Stimulated activated CD4-positive, alpha-beta T cell treated with anti-CD3 and anti-CD28 coated beads, Interleukin-15, amount 100 ng/mL, for 24 hours (primary cell): ENCODE results near the gene NELFB.

Experiments
- DNase-seq: peaks from one replicate; pipeline ENCODE4 v3.0.0-alpha.2; 2020

NELFB gene

DNA sequence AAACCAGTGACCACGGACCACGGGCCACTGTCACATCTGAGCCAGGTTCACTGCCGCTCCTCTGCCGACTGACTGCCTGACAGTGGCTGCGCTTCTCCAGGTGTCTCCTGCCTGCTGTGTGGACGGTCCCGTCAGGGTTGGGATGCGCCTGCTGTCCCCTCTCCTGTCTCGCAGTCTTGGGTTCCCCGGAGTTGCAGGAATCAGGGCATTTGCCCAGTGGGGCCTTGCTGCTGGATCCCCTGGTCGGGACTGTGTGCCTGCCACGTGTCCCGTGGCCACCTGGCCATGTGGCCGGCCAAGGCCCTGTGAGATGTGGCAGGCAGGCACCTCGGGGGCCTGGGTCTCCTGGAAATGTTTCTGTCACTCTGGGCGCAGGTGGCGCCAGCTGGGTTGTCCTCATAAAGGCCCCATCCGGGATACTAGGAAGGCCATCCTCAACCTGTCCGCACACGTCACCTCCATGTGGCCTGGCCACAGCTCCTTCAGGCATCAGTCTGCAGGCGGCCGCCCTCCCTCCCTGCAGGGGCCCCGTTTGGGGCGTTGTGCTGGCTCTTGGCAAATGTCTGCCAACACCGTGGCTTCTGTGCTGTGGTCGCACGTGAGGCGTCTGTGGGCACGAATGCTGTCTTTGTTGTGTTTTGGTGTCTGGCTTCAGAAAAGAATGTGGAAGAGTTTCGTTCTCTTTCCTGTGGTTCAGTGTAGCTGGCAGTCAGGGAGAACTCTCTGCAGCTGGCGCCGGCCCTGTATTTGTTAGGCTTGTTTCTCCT, 16.0 kb downstream of the NELFB start:
- peak; percentile 34 for DNase-seq

DNA sequence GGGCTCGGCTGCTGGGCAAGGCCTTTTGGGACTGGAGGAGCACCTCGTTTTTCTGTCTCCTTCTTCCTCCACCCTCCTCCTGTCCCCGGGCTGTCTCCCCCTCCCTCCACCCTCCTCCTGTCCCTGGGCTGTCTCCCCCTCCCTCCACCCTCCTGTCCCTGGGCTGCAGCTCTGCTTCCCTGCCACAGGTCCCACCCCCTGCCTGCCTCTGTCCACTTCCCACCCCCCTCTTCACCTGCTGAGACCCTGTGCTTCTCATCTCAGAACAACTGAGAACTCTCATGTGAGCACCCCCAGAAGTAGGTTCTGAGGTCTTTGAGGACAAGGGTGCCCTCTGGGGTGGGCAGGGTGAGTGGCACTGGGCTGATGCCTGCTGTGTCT, 16.6 kb downstream of the NELFB start:
- DNase-seq: no peak

DNA sequence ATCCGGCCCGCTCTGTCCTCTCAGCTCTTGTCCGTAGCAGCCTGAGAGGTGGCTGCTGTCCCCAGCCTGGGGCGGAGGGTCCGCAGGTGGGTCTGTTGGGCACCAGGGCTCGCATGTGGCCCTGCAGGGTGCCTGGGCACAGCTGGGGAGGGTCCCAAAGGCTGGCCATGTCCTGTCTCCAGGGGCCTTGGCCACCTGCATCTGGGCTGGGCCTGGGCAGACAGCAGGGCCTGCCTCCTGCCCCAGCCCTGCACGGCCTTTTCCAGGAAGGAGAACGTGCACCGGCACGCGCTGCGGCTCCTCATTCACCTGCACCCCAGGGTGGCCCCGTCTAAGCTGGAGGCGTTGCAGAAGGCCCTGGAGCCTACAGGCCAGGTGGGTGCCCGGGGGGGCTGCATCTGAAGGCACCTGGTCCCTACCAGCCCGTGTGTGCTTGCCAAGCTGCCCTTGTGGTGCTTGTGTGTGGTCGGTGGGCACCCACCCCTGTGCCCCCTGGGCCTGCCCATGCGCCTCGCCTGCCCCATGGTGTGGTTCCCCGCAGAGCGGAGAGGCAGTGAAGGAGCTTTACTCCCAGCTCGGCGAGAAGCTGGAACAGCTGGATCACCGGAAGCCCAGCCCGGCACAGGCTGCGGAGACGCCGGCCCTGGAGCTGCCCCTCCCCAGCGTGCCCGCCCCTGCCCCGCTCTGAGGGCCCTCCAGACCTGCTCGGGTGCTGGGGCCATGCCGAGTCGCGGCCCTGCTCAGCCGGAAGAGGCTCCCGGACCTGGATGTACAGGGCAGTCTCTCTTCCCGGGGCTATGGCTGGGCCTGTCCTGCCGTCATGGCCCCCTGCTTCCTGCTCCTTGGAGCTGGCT, 17.3 kb downstream of the NELFB start:
- DNase-seq: no peak

DNA sequence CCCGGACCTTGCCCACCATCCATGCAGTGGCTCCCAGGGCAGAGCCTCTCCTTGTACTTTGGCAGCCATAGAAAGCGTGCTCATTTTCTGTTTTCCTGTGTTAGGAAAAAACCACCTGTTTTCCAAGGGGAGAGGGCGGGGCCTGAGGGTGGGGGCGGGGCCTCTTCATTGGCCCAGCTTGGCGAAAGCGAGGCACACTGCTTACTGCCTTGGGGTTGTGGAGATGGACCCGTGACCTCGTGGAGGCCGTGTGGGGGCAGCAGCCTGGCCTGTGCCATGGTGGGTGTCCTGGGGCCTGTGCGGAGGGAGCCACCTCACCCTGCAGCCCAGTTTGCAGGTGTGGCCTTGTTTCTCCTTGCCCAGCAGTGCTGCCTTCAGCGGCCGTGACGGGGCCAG, 18.0 kb downstream of the NELFB start:
- DNase-seq: no peak

DNA sequence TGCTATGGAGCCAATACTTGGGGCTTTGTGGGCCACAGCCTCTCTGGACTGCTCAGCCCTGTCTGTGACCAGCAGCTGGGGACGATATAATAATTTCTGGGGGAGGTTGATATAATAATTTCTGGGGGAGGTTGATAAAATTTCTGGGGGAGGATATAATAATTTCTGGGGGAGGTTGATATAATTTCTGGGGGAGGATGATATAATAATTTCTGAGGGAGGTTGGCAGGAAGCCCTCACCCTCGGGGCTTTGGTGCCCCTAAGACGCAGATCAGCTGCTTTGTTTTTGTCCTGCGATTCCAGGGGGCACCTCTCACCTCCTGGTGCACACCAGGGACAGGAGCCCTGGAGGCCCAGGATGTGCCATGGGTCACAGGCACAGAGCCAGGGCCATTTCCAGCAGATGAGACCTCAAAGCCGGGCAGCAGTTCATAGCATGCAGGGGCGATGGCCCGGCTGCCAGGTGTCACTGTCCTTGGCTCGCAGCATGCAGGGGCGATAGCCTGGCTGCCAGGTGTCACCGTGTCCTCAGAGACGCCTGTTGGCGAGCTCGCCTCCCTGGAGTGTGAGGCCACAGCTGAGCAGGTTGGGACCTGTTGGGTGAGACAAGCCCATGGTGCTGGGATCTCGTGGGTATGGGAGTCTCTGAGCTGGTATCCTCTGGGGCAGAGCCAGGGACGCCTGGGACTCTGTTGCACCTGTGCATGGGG, 18.6 kb downstream of the NELFB start:
- no peak for DNase-seq

DNA sequence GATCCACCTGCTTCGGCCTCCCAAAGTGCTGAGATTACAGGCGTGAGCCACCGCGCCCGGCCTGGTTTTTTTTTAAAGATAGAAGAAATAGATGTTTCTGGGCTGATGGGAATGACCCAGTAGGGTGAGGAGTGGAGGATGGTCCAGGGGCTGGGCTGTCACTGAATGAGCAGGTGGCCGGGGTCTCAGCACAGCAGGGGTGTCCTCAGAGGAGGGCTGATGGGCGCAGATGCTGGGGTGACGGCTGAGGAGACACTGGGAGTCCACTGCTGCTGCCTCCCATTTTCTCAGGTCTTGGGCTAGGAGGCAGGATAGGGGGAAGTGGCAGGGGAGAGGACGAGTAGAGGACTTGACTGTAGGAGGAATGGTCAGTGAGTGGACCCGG, 20.1 kb downstream of the NELFB start:
- no peak for DNase-seq

DNA sequence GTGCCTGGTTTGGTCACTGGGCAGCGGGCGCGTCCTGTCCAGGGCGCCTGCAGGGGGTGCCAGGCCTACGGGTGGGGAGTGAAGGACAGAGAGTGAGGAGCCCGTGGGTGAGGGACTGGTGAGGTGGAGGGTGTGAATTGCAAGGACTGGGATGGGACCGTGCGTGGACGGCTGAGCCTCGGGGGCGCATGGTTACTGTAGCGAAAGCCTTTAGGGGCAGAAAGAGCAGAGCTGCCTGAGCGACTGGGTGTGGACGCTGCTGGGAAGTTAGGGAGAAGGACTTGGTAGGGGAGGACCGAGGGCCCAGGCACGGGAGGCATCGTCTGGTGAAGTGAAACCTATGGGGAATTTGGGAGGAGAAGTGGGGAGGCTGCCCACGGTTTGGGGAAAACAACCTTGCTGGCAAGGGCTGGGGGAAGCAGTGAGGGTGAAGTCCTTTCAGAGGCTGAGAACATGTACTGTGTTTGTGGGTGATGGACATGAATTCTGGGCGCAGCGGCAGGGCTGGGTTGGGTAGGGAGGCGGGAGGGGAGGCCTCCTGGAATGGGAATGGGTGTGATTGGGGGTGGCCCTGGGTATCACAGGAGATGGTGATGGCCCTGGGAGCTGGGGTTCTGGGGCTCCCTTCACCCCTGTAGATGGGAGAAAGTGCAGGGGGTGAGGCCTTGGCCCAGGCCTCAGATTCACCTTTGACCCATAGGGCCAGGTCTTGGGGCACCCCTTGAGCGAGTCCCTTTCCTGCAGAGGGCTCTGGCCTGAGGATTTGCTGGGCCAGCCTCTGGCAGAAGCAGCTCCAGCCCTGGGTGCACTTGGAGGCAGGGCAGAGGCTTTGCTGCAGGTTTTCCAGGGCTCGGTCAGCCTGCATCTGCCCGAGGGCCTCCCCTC, 20.7 kb downstream of the NELFB start:
- DNase-seq: no peak

DNA sequence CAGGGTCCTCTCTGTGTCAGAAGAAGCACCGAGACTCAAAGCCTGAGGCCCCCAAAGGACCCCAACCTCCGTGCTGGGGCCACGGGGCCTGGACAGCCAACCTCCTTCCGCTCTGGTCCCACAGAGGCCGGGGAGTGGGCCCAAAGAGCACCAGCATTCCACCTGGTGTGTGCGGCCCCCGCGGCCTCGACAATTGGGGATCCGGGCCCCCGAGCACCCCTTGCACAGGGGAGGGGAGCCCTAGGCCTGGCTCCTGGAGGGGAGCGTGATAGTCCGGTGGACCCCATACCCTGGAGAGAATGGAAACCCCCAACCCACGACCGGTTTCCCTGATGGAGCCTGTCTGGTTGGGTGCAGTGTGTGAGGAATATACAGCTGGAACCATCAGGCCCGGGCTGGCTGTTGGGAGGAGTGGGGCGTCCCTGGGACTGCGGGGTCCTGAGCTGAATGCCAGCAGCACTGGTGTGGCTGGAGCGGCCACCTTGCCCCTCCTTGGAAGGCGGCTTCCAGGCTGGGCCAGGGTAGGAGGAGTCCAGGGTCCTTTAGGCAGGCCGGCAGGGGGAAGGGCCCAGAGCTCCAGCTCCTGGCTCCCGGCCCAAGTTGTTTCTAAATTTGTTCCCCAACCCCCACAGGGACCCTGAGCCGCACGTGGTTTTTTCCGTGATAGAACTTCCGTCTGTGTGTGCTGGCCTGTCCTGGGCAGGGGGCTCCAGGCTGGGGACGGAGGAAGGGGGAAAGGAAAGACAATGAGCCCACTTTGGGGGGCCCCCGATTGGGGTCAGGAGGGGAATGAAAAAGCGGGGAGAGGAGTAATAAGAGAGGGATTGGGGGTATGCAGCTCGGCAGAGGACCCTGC, 21.6 kb downstream of the NELFB start:
- no peak for DNase-seq

DNA sequence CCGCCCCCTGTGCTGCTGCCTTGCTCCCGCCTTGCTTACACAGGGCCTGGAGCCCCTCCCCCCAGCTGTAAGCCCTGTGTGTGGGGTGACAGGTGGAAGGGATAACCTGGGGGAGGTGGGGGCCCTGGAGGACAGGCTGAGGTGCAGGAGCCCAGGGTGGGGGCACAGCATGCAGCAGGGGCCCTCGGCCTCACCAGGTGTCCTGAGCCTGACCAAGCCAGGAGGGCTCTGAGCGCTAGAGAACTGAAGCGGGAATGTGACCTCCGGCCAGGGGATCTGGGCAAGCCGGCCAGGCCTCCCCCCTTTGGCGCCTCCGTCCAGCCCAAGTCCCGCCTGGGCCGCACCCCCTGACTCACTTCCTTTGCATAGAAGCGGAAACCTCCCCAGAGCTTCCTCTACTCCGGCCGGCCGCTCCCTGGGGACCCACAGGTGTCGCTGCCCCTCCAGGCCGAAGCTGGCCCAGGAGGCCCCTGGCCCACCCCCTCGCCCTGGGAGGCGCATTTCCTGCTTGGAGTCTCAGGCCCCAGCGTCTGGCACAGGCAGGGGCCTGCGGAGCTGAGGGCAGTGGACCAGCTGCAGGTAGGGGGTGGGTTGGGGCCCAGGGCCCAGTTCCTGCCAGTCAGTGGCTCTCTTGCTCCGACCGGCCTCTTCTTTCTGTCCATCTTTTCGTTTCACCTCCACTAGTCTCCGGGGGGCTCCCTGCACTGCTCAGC, 22.4 kb downstream of the NELFB start, which contains the start of gene TOR4A:
Gene TOR4A (plus strand): TSS at position 398 of the 713 bp plus-strand sequence. CDS start 964 bp downstream, outside the sequence.
- peak; percentile 67 for DNase-seq

DNA sequence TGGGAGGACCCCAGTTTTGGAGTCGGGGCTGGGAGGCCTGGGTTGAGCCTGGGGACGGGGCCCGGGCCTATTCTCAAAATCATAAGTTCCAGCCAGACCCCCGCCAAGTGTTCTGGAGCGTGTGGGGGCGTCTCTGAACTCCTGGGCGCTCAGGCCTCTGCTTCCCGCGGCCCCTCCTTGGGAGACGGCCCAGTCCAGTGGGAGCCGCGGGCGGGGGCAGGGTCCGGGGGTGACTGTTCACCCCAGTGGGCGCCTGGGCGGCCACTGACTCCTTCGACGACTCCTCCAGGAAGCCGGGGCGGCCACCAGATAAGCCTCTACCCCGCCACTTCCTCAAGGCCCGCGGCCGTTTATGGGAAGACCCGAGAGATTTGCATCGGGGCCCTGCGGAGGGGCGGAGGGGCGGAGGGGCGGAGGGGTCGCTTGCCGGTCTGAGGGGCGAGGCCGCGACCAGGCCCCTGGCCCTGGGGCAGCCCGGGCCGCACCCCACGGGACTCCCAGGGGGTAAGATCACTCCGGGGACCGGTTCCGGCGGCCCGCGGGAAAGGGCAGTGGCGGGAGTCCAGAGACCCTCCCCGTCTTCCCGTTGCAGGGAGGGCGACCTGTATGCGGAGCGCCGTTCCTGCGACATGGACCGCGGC, 23.1 kb downstream of the NELFB start:
- no peak for DNase-seq

DNA sequence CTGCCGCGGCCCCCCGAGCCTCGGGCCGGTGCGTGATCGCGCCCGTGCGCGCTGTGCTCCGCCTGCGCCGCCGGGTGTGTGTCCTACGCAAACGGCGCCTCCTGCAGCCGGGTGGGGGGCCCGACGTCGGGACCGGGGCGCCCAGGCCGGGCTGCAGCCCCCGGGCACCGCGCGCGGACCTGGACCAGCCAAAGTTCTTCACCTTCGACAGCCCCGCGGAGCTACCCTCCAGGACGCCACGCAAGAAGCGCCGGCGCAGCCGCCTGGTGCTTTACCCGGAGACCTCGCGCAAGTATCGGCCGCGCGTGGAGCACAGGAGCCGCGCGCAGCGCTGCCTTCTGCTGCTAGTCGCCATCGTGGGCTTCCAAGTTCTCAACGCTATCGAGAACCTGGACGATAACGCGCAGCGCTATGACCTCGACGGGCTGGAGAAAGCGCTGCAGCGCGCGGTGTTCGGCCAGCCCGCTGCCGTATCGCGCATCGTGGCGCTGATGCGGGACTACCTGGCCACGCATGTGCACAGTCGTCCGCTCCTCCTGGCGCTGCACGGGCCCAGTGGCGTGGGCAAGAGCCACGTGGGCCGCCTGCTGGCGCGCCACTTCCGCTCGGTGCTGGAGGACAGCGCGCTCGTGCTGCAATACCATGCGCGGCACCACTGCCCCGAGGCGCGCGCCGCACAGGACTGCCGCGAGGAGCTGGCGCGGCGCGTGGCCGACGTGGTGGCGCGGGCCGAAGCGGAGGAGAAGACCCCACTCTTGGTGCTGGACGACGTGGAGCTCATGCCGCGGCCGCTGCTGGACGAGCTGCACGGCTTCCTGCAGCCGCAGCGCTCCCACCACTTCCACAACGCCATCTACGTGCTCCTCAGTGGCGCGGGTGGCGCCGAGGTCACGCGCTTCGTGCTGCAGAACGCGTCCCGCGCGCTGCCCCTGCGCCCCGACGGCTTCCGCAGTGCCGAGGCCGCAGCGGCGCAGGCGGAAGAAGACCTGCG, 23.9 kb downstream of the NELFB start:
- DNase-seq: no peak

DNA sequence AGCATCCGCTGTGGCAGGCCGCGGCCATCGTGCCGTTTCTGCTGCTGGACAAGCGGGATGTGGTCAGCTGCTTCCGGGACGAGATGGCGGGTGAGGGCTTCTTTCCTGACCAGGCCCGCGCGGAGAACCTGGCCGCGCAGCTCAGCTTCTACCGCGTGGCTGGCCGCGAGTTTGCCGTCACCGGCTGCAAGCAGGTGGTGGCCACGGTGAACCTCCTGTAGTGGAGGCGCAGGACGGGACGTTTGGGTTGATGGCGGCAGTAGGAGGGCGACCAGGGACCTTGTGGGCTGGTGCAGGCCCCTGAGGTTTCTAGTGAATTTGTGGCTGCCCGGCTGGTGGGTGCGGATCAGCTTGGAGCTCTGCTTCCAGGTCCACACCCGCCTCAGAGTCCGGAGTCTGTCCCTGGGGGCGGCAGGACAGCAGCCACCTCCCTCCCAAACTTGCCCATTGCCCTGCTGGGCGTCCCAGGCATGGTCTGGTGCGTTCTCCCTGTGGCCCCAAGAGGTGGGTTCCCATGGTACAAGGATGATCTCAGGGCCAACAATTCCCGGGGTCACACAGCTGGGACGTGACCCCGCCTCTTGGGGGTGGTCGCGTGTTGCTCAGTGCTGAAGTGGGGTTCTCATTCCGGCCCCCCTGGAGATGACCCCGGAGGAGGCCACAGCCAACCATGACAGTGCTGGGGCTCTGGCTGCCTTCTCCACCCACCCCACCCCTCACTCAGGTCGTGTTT, 24.8 kb downstream of the NELFB start:
- DNase-seq: no peak

DNA sequence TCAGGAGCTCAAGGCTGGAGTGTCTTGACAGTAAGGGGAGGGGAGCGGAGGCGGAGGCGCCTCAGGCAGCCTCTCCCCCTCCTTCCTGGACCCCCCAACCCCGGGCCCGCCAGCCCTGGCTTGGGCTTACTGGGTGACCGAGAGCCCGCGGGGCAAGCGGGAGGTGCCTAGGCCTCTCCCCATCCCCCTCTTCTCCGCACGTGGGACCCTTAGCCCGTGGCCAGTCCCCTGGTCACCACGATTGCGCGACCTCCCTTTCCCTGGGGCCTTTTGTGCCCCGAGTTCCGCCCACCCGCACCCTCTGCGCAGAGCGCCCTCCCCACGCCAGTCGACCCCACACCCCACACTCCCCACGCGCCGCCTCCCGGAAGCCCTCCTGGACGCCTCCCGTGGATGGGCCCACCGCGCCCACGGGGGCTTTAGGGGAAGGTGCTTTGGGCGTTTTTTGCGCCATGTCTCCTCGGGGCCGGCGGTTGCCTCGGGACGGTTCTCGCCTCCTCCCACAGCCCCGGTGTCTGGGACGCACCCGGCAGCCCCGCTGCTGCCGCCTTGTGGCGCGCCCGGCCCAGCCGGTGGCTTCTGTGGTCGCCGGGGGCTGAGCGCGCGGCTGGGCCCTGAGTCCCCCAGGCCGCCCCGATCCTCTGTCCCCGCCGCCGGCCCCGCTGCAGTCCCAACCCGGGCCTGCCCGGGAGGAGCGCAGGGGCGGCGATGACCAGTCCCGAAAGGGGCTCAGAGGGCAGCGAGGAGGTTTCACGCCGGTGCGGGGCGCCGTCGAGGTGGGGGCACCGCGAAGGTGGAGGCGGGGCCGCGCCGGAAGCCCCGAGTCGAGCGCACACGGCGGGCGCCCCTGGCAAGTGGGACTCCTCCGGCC, 25.6 kb downstream of the NELFB start:
- DNase-seq: no peak

DNA sequence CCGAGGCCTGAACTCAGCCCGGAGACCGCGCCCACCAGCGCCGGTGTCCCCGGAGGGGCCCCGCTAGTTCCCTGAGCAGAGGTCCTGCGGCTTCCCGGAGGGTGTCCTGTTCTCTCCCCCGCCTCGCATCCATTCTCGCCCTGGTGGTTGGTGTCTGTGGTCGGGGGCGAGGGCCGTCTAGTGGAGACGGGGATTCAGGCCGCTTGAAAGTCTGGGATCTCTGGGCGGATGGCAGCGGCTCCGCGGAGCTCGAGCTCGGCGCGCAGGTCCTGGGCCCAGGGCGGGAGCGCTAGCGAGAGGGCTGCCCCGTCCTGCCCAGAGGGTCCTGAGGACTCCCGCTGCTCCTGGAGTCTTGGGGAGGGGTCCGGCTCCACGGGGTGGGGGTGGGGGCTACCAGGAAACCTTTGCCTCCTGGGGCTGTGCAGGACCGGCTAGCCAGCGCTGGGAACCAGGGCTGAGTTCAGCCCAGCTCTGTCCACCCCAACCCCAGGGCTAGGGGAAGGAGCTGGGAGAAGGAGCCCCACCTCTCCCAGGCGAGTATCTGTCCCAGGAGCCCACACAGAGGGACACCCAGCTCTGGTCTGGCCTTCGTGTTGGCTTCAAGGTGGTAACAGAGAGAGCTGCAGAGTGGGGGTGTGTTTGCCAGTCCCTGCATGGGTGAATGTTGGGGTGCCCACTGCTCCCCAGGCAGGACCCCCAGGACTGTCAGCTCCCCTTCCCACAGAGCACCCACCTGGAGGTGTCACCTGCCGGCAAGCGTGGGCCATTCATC, 26.4 kb downstream of the NELFB start:
- no peak for DNase-seq

DNA sequence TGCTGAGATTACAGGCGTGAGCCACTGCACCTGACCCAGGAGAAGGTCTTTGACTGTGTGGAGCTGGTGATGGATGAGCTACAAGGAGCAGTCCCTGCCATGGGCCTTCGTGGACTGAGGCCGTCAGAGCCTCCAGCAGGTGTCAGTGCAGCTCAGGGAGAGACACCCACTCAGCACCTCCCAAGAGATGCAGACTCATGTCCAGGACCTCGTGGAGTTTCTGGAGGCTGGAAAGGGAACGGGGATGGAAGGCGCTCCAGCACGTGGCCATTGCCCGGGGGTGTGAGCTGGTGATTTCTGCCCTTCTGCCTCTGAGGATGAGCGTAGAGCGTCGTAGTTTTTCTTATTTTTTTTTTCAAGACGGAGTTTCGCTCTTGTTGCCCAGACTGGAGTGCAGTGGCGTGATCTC, 31.9 kb downstream of the NELFB start:
- no peak for DNase-seq

DNA sequence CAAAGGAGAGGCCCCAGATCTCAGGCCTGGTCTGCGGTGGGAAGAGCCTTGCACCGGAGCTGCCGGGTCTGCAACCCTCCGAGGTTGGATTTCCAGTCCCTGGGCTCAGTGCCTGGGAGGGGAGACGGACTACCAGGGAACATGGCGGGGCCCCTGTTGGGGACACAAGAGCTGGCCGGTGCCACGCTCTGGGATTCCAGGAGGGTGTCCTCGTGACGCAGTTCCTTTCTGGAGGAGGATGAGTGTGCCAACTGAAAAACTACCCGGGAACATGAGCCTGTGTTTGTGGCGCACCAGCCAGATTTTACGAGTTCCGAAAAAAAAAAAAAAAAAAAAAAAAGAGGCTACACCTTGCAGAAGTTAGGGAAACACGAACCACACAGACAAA, 38.0 kb downstream of the NELFB start:
- DNase-seq: no peak
